Measurements from ENCODE around the gene GFI1B.

The GFI1B gene

DNA sequence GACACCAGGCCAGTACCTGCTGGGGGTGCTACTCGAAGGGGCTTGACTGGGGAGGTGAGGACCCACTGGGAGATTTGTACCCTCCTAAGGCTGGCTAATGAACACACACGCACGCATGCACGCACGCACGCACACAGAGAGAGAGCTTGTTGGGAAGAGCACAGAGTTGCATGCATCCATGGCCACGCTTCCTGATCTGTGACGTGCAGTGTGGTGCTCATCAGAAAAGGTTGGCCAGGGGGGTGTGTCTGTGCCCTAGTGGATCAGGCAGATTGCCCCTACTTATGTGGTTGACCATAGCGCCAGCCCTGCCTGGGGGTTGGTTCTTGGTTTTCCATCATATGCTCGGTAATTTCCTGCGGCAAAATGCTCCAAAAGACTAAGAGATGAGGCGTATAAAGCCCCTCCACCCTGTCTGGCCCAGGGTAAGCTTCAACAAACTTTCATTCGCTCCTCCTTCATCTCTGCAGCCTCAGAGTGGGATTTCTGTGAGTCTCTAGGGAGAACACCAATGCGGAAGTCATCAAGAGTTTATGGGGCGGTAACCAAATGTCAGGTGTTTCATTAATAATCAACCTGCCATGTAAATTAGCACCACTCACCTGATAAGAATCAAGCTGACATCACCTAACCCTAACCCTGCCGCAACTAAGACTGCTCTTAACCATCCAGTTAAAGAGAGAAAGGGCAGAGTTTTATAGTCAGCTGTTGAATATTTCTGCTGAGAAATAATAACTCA lies 8.0 kb upstream of the GFI1B start:
- ATAC-seq = no peak

DNA sequence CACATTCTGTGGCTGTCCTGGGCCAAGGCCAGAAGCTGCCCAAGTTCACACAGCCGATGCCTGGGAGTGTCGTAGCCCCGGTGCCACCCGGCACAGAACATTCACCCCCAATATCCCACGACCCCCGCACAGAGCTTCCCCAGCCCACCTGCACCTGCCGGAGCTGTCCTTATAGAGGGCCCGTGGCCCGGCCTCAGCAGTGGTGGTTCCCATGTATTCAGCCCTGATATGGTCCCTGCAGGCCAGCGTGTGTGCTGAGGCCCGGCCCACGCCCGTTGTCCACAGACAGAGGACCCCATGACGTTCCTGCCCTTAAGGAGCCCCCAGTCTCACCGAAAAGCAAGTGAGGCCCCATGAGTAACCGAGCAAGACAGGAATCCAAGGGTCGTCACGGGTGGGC lies 5.3 kb upstream of the GFI1B start:
- ATAC-seq = no peak

DNA sequence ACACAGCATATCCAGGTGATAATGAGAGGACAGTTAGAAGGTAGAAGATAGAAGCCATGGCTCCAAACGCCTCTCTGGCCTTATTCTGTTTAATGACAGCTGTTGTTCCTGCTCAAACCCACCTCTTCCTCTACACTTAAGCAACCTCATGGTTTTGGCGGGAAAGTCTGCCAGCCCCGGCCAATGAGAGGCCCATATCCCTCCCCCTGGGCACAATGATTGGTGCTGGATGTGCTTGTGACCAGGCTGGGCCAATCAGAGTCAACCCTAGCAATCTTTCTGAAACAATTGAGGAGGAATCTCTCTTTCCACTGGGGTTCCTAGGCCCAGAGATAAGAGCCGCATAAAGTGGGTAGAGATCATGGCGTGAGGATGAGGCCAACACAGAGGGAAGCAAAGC lies 4.8 kb upstream of the GFI1B start:
- ATAC-seq = peak in 1 of 2 donors; percentile 40

- ATAC-seq = no peak
Measured at GRCh38 chr9:132975961-132976360, 2.5 kb upstream of the GFI1B start.

- ATAC-seq = no peak
Measured at GRCh38 chr9:132976571-132976970, 1.9 kb upstream of the GFI1B start.

DNA sequence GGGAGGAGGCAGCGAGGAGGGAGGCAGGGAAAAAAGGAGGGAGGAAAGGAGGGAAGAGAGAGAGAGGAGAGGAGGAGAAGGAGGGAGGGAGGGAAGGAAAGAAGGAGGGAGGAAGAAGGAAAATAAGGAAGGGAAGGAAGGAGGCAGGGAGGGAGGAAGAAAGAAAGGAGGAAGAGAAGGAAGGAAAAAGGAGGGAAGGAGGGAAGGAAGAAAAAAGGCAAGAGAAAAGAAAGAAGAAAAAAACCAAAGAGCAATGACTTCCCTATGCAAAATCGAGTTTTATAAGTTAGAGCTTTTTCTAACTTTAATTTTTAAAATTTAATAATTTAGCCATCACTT lies 413 bp upstream of the GFI1B start:
- no peak for ATAC-seq

DNA sequence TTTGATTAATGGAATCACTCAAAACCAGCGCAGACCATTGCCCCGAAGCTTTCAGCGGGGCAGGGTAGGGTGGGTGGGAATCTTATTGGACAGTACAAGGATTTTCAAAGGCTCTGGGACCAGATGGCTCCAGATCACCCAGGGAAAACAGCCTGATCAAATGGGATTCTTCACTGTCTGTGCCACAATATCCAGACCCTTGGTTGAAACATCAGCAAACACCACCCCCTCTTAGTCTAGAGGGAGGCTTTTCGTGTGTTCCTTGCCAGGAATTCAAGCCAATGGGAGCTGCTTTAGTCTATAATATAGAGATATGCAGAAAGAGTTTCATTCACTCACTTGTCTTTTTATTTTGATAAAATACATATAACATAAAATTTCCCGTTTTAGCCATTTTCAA lies 1.7 kb downstream of the GFI1B start:
- ATAC-seq = no peak

DNA sequence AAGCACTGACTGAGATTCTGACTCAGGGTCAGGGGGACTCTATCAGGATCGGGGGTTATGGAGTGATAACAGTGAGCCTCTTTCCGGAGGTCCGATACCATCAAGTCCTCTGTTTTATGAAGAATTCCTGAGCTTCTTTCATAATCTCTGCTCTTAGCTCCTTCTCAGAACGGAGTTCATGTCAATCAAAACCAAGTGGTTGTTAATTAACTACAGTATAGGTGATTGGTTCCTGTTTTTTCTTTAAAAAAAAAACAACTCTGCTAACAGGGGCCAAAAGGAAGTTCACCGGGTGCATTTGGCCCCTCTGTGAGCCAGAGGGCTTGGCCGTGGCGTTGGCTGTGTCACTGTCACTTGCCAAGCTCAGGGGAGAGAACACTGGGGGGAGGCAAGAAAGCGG lies 4.0 kb downstream of the GFI1B start:
- no peak for ATAC-seq

GRCh38 chr9:132983491-132984201 lies 5.2 kb downstream of the GFI1B start:
- ATAC-seq = no peak

GRCh38 chr9:132984202-132985070 lies 5.9 kb downstream of the GFI1B start:
- no peak for ATAC-seq

DNA sequence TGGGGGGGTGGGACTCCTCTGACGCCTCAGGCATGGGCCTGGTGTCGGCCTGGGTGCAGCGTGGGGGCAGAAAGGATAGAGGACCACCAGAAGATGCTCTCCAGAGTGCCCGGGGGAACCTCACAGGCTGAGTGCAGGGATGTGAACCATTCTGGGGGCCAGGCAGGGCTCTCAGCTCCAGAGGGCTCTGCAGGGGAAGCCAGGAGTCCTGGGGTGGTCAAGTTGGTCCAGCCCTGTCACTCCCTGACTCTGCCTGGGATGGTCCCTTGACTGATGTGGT lies 6.5 kb downstream of the GFI1B start:
- ATAC-seq = no peak

- no peak for ATAC-seq
Measured at GRCh38 chr9:132985489-132985888, 7.0 kb downstream of the GFI1B start.

- ATAC-seq = no peak
Measured at GRCh38 chr9:132986114-132986513, 7.6 kb downstream of the GFI1B start.

GRCh38 chr9:132986640-132987620 lies 8.4 kb downstream of the GFI1B start:
- no peak for ATAC-seq

DNA sequence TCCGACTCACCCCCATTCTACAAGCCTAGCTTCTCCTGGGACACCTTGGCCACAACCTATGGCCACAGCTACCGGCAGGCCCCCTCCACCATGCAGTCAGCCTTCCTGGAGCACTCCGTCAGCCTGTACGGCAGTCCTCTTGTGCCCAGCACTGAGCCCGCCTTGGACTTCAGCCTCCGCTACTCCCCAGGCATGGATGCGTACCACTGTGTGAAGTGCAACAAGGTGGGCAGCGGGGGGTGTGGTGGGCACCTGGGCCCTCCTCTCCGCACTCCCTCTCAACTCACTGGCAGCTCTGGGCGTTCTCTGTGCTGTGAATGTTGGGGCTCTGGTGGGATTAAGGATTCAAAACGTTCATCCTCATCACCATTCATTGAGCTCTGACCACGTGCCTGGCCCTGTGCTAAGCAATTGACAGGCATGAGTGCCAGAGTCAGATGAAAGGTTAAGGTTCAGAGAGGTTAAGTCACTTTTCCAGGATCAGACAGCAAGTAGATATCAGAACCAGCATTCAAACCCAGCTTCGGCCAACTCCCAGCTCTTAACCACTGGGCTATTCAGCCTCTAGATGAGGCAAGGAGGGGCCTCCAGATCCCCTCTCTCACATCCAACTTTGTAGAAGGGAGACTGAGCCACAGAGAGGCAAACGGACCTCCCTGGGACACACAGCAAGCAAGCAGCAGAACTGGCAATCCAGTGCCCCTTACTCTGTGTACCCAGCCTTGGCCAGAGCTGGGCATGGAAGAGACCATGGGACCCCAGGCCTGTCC lies 9.9 kb downstream of the GFI1B start:
- ATAC-seq = no peak

DNA sequence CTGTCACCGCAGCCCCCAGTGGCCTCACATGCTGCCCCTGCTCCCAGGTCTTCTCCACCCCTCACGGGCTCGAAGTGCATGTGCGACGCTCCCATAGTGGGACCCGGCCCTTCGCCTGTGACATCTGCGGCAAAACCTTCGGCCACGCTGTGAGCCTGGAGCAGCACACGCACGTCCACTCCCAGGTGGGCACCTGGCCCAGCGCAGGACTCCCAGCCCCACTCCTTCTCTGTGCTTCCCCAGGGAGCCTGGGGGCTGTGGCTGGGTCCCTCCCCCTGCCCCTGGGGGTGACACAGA lies 10.5 kb downstream of the GFI1B start:
- no peak for ATAC-seq

- ATAC-seq = no peak
Measured at GRCh38 chr9:132989414-132989996, 11.0 kb downstream of the GFI1B start.

- peak in 1 of 2 donors; percentile 19 for ATAC-seq
Measured at GRCh38 chr9:132989998-132990557, 11.6 kb downstream of the GFI1B start.

- ATAC-seq = no peak
Measured at GRCh38 chr9:132990781-132991180, 12.3 kb downstream of the GFI1B start.

GRCh38 chr9:132991351-132992300 lies 13.1 kb downstream of the GFI1B start:
- no peak for ATAC-seq
